Suprapubic skin (tissue), 3 donors: ENCODE measurements around the gene FLII.

ENCODE experiments used
- POLR2A ChIP-seq, 2 donors: fragments of 450-650 bp; IDR thresholded peaks; one replicate each; pipeline ENCODE4 v1.6.1; 2017; ENCODE audit warnings: antibody characterized with exemption in 2 of 2, mild to moderate bottlenecking in 2 of 2, moderate library complexity in 2 of 2
- TF ChIP-seq, protein P1 (sequence below), 2 donors: fragments of 200-600 bp in 1 of 2; fragments of 450-650 bp in 1 of 2; sonication (generic) in 1 of 2; IDR thresholded peaks; one replicate each; pipeline ENCODE4 v1.5.1; 2016 to 2019; ENCODE audit warnings: antibody characterized with exemption in 2 of 2, mild to moderate bottlenecking in 1 of 2, moderate library complexity in 1 of 2

DNA sequence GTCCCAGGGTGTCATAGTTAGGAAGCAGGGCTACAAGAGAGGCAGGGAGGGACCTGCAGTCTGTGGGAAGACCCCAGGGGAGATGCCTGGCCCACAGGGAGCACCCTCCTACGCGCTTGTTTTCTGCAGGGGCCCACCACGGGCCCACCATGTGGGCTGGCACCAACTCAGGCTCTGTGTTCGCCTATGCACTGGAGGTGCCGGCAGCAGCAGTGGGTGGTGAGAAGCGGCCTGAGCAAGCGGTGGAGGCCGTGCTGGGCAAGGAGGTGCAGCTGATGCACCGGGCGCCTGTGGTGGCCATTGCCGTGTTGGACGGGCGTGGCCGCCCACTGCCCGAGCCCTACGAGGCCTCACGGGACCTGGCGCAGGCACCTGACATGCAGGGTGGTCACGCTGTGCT, 18.1 kb downstream of the FLII start:
- TF ChIP-seq, protein P1, sequence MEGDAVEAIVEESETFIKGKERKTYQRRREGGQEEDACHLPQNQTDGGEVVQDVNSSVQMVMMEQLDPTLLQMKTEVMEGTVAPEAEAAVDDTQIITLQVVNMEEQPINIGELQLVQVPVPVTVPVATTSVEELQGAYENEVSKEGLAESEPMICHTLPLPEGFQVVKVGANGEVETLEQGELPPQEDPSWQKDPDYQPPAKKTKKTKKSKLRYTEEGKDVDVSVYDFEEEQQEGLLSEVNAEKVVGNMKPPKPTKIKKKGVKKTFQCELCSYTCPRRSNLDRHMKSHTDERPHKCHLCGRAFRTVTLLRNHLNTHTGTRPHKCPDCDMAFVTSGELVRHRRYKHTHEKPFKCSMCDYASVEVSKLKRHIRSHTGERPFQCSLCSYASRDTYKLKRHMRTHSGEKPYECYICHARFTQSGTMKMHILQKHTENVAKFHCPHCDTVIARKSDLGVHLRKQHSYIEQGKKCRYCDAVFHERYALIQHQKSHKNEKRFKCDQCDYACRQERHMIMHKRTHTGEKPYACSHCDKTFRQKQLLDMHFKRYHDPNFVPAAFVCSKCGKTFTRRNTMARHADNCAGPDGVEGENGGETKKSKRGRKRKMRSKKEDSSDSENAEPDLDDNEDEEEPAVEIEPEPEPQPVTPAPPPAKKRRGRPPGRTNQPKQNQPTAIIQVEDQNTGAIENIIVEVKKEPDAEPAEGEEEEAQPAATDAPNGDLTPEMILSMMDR (IDR thresholded peaks at IDR 0.05), result no peak
- TF ChIP-seq POLR2A (IDR thresholded peaks at IDR 0.05), result no peak
